Astrocyte (in vitro differentiated cells and primary cell): ENCODE measurements around the gene YES1. TPM values are rescaled to one million over a fixed set of nuclear protein-coding genes. Genes with fewer than 3 reads are reported as not detected.

Source experiments
- DNase-seq: peaks from one replicate; pipeline ENCODE4 v3.0.0-alpha.2; 2010; ENCODE audit warnings: low read depth
- FAIRE-seq: peaks from 2 replicates; lab custom pipeline; 2011; peaks lifted over from hg19 to GRCh38; lab: Jason Lieb, UNC
- H2AFZ ChIP-seq: 2 replicates; pipeline ENCODE4 v1.6.0; 2012; ENCODE audit warnings: low read depth, low read length, inconsistent platforms
- H3K27ac ChIP-seq: 2 replicates; pipeline ENCODE4 v1.5.1; 2011; ENCODE audit warnings: low read depth, low read length, inconsistent platforms
- H3K27me3 ChIP-seq: 2 replicates; pipeline ENCODE4 v1.6.0; 2011; ENCODE audit warnings: low read length, inconsistent platforms; ENCODE audit not compliant: insufficient read depth
- H3K36me3 ChIP-seq: 2 replicates; pipeline ENCODE4 v1.5.1; 2011; ENCODE audit warnings: low read length, inconsistent platforms; ENCODE audit not compliant: insufficient read depth
- H3K4me1 ChIP-seq: 2 replicates; pipeline ENCODE4 v1.5.1; 2011; ENCODE audit warnings: low read length, inconsistent platforms; ENCODE audit not compliant: insufficient read depth
- H3K4me2 ChIP-seq: 2 replicates; pipeline ENCODE4 v1.6.0; 2012; ENCODE audit warnings: low read length, inconsistent platforms
- H3K4me3 ChIP-seq: 2 replicates; pipeline ENCODE4 v1.5.1; 2011; ENCODE audit warnings: low read depth, mild to moderate bottlenecking, low read length, inconsistent platforms; ENCODE audit not compliant: insufficient read depth
- H3K79me2 ChIP-seq: 2 replicates; pipeline ENCODE4 v1.6.0; 2012; ENCODE audit warnings: mild to moderate bottlenecking, low read length, inconsistent platforms; ENCODE audit not compliant: insufficient read depth
- H3K9ac ChIP-seq: 2 replicates; pipeline ENCODE4 v1.6.0; 2012; ENCODE audit warnings: mild to moderate bottlenecking, low read length, inconsistent platforms
- H3K9me3 ChIP-seq: 2 replicates; pipeline ENCODE4 v1.5.1; 2012; ENCODE audit warnings: low read depth, mild to moderate bottlenecking, low read length, inconsistent platforms; ENCODE audit not compliant: insufficient read depth
- H4K20me1 ChIP-seq: 2 replicates; pipeline ENCODE4 v1.6.0; 2012; ENCODE audit warnings: low read length, inconsistent platforms; ENCODE audit not compliant: insufficient read depth
- H3K27ac Mint-ChIP-seq: one replicate; pipeline ENCODE4 v1.8.0; 2021; ENCODE audit warnings: mild to moderate bottlenecking, mixed read lengths; ENCODE audit not compliant: unreplicated experiment
- H3K27me3 Mint-ChIP-seq: one replicate; pipeline ENCODE4 v1.8.0; 2021; ENCODE audit warnings: low read depth, mixed read lengths; ENCODE audit not compliant: unreplicated experiment
- H3K36me3 Mint-ChIP-seq: one replicate; pipeline ENCODE4 v1.8.0; 2021; ENCODE audit warnings: low read depth, mixed read lengths; ENCODE audit not compliant: unreplicated experiment
- H3K4me1 Mint-ChIP-seq: one replicate; pipeline ENCODE4 v1.8.0; 2021; ENCODE audit warnings: low read depth, mixed read lengths; ENCODE audit not compliant: unreplicated experiment
- H3K4me3 Mint-ChIP-seq: one replicate; pipeline ENCODE4 v1.8.0; 2021; ENCODE audit warnings: mild to moderate bottlenecking, moderate library complexity, mixed read lengths; ENCODE audit not compliant: unreplicated experiment
- H3K9me3 Mint-ChIP-seq: one replicate; pipeline ENCODE4 v1.8.0; 2021; ENCODE audit warnings: mild to moderate bottlenecking, mixed read lengths; ENCODE audit not compliant: unreplicated experiment
- EZH2 ChIP-seq: IDR thresholded peaks from 2 replicates; pipeline ENCODE4 v1.6.1; 2012; ENCODE audit warnings: mild to moderate bottlenecking, low read length, inconsistent platforms; ENCODE audit not compliant: insufficient read depth
- total RNA-seq: library from RNA; stranded (reverse); gene quantifications from 2 replicates; pipeline ENCODE4 v1.2.1, GENCODE V29; 2021
- TF ChIP-seq, protein P1 (sequence below): IDR thresholded peaks from 2 replicates; pipeline ENCODE4 v1.5.1; 2011; ENCODE audit warnings: low read depth, mild to moderate bottlenecking, inconsistent platforms, low read length, moderate library complexity; ENCODE audit not compliant: insufficient read depth

The YES1 gene
- total RNA-seq, 1 donor from 2014 or later, result 68.2 TPM

DNA sequence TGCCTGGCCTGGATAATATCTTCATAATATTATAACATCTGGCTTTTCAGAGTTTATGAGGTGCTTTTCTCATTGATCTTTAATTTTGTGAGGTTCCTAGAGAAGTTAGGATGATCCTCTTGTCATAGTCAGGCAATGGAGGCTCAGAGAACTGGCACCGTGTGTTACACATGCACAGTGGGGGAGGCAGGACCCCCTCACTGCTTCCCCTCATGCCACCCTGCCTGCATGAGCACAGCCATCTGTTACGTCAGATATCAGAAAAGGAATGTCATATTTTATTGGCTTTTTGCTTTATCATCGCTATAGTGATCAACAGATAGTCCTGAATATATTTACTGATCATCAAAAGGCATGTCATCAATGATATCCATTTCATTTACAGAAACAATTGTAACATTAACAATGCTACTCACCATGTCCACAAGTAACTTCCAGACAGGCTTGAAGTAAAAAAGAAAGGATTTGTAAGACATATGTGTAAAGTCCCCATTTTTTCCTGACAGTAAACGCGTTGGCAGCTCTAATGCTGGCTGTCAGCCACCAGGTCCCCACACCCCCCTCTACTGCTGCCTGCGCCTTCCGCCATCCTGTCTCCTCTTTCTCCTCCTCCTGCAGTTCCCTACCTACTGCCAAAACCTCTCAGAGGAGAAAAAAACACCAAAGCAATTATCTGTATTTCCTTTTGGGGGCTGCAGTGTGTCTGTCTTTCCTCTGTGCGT, 118.4 kb downstream of the YES1 start:
- H3K27me3 ChIP-seq, result no peaks in the 10 kb centered on the region
- no peaks in the 10 kb centered on the region for H3K4me1 ChIP-seq
- H3K4me2 ChIP-seq, result no peak overlapping the region
- no peak for DNase-seq
- H3K27me3 Mint-ChIP-seq, result no peaks in the 10 kb centered on the region
- H3K79me2 ChIP-seq, result no peaks in the 10 kb centered on the region
- no peaks in the 10 kb centered on the region for H3K9me3 ChIP-seq
- H3K4me1 Mint-ChIP-seq, result no peaks in the 10 kb centered on the region
- no peak overlapping the region for H3K4me3 ChIP-seq
- H3K4me3 Mint-ChIP-seq, result peak overlapping the region; percentile 45
- no peak overlapping the region for H2AFZ ChIP-seq
- H3K27ac ChIP-seq, result no peak overlapping the region
- no peaks in the 10 kb centered on the region for H4K20me1 ChIP-seq
- no peak overlapping the region for H3K27ac Mint-ChIP-seq
- peaks cover 11% of the 10 kb centered on the region for H3K36me3 ChIP-seq
- H3K9me3 Mint-ChIP-seq, result no peaks in the 10 kb centered on the region
- H3K9ac ChIP-seq, result no peak overlapping the region
- TF ChIP-seq, protein P1, sequence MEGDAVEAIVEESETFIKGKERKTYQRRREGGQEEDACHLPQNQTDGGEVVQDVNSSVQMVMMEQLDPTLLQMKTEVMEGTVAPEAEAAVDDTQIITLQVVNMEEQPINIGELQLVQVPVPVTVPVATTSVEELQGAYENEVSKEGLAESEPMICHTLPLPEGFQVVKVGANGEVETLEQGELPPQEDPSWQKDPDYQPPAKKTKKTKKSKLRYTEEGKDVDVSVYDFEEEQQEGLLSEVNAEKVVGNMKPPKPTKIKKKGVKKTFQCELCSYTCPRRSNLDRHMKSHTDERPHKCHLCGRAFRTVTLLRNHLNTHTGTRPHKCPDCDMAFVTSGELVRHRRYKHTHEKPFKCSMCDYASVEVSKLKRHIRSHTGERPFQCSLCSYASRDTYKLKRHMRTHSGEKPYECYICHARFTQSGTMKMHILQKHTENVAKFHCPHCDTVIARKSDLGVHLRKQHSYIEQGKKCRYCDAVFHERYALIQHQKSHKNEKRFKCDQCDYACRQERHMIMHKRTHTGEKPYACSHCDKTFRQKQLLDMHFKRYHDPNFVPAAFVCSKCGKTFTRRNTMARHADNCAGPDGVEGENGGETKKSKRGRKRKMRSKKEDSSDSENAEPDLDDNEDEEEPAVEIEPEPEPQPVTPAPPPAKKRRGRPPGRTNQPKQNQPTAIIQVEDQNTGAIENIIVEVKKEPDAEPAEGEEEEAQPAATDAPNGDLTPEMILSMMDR, result no peak
- no peak for TF ChIP-seq EZH2
- H3K36me3 Mint-ChIP-seq, result peaks cover 5% of the 10 kb centered on the region
- FAIRE-seq, result no peak

DNA sequence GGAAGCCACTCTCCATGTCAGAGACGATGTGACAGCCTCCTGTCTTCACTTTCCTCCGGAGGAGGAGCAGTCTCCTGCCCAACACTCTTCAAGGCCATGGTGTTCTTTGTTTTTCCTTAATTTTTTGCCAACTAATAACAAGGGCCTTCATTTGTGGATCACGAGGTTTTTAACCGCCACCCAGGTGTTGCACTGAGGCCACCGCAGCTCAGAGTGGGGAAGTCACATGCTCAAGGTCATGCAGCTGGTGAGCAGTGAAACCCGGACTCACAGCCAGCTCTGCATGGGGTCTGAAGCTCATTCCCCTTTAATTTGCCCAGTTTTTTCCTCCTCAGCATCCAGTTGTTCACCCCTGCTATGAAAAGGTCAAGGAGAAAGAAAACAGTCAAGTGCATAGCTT, 119.2 kb downstream of the YES1 start:
- Histone ChIP-seq H3K4me1 (no peaks in the 10 kb centered on the region), H3K9ac (no peak overlapping the region), H3K4me2 (no peak overlapping the region), H2AFZ (no peak overlapping the region), H3K9me3 (no peaks in the 10 kb centered on the region), H3K27me3 (no peaks in the 10 kb centered on the region), H3K79me2 (no peaks in the 10 kb centered on the region), H3K27ac (no peak overlapping the region), H3K4me3 (no peak overlapping the region), H3K36me3 (peaks cover 11% of the 10 kb centered on the region), H4K20me1 (no peaks in the 10 kb centered on the region)
- TF ChIP-seq, protein P1, result no peak
- TF ChIP-seq EZH2, result no peak
- H3K27ac Mint-ChIP-seq, result peak overlapping the region; percentile 34
- H3K36me3 Mint-ChIP-seq, result peaks cover 5% of the 10 kb centered on the region
- no peaks in the 10 kb centered on the region for H3K9me3 Mint-ChIP-seq
- FAIRE-seq, result no peak
- no peaks in the 10 kb centered on the region for H3K4me1 Mint-ChIP-seq
- H3K4me3 Mint-ChIP-seq, result no peak overlapping the region
- H3K27me3 Mint-ChIP-seq, result no peaks in the 10 kb centered on the region
- no peak for DNase-seq

DNA sequence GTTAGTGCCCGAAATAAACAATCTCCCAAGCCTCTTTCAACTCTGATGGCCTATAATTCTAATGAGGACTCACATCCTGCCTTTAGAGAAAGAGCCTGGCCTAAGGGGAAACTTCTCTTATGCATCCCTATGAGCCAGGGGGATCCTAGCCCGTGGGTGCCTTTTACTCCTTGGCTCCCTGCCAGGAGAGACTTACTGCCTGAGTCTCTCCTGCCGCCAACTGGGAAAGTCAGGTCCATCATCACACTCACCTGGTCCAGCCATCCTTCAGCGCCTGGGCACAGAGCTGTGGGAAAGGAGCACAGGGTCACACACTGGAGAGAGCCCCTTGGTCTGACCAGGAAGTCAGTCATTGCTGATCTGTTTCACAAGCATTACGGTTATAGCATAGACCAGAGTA, 123.7 kb downstream of the YES1 start:
- no peaks in the 10 kb centered on the region for H3K27me3 Mint-ChIP-seq
- H3K36me3 ChIP-seq, result peaks cover 11% of the 10 kb centered on the region
- H4K20me1 ChIP-seq, result peaks cover 4% of the 10 kb centered on the region
- no peak overlapping the region for H3K27ac ChIP-seq
- peaks cover 12% of the 10 kb centered on the region for H3K4me1 Mint-ChIP-seq
- peaks cover 6% of the 10 kb centered on the region for H3K4me1 ChIP-seq
- no peaks in the 10 kb centered on the region for H3K27me3 ChIP-seq
- no peak overlapping the region for H3K4me2 ChIP-seq
- H3K27ac Mint-ChIP-seq, result no peak overlapping the region
- H3K4me3 ChIP-seq, result no peak overlapping the region
- H3K36me3 Mint-ChIP-seq, result peaks cover 2% of the 10 kb centered on the region
- H3K79me2 ChIP-seq, result no peaks in the 10 kb centered on the region
- H2AFZ ChIP-seq, result no peak overlapping the region
- FAIRE-seq (no peak), DNase-seq (no peak)
- no peak overlapping the region for H3K4me3 Mint-ChIP-seq
- H3K9me3 Mint-ChIP-seq, result no peaks in the 10 kb centered on the region
- H3K9me3 ChIP-seq, result no peaks in the 10 kb centered on the region
- TF ChIP-seq, protein P1, result no peak
- TF ChIP-seq EZH2, result no peak
- H3K9ac ChIP-seq, result no peak overlapping the region
